HG02938 (cell line): Measurements from ENCODE around the gene SNRNP40.
A peak's percentile ranks its signal among the peaks of the same experiment; 100 is the strongest.

Experiments
- ATAC-seq: cut with Tn5 transposase; IDR thresholded peaks from one replicate; pipeline ENCODE4 v1.9.1; 2021; ENCODE audit warnings: mild to moderate bottlenecking, moderate library complexity; ENCODE audit not compliant: unreplicated experiment

Gene SNRNP40

DNA sequence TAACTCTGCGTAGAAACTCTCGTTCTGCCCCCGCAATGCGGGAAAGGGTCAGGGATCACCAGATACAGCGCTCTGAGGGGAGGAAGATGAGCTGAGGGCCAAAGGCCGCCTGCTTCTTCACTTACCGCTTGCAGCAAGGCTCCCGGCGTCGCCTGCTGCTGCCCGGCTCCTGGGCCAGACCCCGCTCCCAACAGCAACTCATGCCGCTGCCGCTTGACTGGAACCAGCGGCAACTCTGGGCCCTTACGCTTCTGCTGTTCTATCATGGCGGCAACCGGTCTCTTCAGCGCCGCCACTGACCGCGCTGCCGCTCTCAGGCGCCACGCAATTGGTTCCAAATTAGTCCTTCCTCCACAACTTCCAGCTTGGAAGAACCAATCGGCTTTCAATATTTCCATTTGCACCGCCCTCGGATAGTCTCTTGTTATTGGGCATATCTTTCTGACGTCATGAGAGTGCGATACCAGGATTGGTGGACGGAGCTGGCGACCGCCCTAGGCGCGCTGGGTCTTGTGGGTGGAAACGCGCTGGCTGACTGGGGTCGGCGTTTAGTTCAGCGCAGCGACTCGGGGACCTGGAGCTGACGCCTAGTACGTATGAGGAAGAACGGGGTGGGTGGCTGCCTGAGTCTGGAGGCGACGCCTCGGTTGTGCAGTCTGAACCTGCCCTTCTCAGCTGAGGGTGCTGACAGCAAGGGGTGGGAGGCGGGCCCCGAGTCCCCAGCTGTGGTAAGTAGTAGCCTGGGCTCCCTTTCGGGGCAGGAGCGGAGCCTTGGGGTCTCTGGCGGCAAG, at the start of gene SNRNP40, which contains the start of gene ZCCHC17:
Gene SNRNP40, minus strand, starts transcription at position 303 of the 791 bp plus-strand sequence. Its CDS starts 37 bp downstream, at position 266.
Gene ZCCHC17, plus strand, starts transcription at position 547 of the 791 bp plus-strand sequence. CDS start 13,067 bp downstream, outside the sequence.
- ATAC-seq, result peak; percentile 97

DNA sequence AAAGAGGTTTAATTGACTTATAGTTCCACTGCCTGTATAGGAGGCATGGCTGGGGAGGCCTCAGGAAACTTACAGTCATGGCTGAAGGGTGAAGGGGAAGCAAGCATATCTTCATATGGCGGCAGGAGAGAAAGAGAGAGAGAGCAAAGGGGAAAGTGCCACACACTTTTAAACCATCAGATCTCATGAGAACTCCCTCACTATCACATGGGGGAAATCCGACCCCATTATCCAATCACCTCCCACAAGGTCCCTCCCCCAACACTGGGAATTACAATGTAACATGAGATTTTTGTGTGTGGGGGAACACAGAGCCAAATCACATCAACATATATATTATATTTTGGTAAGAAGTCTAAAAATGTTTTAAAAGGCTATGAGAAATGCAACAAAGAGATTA, 49.0 kb upstream of the SNRNP40 start:
- ATAC-seq, result no peak

DNA sequence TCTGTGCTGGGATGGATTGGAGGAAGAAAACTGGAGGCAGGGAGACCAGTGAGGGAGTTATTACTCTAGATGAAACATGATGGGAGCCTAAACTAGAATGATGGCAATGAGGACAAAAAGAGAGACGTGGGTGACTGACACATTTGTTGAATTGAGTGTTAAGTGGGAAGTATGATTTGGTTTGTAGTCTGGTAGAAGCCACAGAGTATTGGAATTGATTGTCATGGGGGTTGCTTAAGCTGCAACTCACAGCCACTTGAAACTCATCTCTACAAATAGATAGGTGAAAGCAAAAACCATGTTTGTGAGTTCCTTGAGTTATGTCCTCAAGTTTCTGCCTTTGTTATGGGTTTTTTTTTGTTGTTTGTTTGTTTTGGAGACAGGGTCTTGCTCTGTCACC, 47.9 kb upstream of the SNRNP40 start:
- no peak for ATAC-seq

DNA sequence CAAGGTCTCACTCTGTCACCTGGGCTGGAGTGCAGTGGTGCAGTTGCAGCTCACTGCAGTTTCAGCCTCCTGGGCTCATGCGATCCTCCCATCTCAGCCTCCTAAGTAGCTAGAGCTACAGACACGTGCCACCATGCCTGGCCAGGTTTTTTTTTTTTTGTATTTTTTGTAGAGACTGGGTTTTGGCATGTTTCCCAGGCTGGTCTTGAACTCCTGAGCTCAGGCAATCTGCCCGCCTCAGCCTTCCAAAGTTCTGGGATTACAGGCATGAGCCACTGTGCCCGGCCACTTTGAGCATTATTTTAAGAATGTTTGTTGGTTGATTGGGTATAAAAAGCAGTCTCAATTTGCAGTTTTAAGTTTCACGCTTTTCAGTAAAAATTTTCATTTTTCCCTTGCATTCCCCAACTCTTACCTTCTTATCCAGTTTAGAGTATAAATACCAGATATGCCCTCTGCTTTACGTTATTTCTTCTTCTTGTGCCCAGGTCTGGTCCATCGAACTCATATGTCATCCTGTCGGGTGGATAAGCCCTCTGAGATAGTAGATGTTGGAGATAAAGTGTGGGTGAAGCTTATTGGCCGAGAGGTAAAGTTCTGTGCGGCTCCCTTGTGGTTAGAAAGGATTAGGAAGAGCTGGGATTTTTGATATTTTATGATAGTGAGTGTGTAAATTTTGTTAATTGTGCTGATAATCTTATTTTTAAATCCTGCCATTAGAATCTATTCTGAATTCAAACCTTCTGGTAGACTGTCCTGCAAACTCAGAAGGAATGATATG, 40.3 kb upstream of the SNRNP40 start:
- no peak for ATAC-seq

DNA sequence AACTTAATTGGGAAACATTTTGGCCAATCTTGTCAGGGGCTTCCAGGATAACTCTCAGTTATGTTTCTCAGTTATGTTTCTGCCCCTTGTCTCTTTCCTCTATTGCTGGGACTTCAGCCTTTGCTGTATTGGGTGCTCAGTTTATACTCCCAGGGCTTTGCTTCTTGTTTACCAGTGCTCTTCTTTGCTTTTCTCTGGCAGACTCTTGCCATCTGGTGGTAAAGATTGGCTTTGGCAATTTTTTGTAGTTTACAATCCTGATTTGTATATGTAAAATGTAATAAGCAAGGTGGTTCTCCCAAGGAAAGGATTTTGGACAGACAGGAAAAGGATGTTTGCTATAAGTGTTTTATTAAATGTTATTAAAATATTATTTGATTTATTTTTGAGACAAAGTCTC, 38.4 kb upstream of the SNRNP40 start:
- no peak for ATAC-seq

DNA sequence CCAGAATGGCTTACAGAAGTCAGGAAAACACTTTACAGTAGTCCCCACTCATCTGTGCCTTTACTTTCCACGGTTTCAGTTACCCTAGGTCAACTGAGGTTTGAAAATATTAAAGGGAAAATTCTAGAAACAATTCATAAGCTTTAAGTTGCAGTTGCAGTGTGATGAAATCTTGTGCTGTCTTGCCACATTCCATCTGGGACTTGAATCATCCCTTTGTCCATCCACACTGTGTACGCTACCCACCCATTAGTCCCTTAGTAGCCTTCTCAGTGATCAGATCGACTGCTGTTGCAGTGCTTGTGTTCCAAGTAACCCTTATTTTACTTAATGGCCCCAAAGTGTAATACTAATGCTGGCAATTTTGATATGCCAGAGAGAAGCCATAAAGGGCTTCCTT, 30.8 kb upstream of the SNRNP40 start:
- no peak for ATAC-seq

DNA sequence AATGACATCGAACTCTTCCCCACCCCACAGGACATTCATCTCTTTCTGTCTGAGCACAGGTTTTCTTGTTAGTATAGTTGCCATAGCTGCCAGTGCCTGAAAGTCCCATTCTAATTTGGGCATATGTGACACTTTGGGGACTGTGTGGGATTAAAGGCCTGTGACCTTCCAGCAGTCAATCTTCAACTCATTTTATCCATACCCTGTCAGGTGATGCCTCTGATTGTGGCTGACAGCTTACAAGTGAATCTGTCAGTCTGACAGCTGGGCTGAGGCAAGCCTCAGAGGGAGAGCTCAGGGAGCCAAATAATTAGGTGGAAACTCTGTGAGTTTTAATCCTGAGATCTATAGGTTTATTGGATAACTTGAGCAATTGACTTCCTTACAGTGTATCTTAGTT, 29.9 kb upstream of the SNRNP40 start:
- no peak for ATAC-seq

DNA sequence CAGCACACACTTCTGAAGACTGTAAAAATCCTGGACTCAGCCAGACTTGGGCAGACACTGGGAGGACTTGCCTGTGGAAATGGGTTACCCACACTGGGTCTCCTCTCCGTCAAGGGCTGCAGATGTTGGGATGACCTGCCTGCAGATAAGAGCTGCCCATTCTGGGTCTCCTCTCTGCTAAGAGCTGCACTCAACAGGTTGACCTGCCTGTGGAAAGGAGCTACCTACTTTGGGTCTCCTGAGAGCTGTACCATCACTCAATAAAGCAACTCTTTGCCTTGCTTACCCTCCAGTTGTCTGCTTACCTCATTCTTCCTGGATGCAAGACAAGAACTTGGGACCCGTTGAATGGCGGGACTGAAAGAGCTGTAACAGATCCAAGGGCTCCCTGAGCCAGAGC, 28.4 kb upstream of the SNRNP40 start:
- no peak for ATAC-seq

DNA sequence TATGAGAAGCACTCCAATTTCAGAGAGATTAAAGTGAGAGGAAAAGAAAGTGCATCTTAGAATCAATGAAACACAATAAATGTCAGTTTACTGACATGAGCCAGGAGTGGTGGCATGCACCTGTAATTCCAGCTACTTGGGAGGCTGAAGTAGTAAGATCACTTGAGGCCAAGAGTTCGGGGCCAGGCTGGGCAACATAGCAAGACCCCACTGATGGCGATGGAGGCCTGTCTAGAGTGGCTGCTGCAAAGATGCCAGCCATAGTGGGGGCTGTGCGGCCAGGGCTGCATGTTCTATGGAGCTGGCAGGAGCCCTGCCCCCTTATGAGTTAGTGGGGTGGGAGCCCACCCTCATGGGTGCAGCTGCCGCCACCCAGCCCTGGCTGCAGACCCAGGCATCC, 27.5 kb upstream of the SNRNP40 start:
- ATAC-seq, result no peak

DNA sequence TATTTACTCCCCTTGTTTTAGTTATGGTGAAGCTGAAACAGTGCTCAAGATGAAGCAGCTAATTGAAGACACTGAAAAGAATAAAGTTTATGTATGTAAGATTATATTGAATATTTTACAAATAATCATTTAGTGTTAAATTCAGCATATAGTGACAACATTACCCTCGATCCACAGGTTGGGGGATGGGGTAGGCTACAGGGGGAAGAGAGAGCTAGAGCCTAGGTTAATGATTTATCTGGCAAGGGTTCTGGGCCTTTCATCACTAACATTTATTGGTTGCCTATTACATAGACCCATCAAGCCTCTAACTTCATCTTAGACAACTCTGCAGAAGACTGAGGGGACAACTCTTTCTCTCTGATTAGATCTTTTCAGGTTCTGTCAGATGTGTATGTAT, 21.6 kb upstream of the SNRNP40 start:
- no peak for ATAC-seq

DNA sequence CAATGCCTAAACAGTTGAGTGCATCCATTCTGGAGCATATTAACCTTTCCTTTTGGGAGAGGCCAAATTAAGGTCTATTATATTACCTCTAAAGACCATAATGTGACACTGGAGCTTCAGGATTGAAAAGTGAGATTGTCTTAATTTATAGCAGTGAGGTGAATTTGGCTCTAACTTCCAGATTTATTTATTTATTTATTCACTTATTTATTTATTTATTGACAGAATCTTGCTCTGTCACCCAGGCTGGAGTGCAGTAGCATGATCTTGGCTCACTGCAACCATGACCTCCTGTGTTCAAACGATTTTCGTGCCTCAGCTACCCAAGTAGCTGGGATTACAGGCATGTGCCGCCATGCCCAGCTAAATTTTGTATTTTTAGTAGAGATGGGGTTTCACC, 19.3 kb upstream of the SNRNP40 start:
- no peak for ATAC-seq

DNA sequence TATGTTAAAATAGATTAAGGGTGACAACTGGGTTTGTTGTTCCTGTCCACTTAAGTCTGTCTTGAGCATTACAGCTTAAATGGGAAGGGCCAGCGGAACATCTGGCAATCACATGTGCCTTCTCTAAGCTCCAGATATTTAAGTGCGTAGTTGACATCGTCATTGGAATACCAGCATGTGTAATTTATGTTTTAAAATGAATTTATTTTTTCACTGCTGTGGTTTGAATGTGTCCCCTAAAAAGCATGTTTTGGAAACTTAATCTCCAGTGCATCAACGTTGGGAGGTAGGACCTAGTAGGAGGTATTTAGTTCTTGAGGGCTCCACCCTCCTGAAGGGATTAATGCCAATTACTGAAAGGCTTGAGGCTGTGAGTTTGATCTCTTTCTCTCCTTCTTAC, 13.6 kb upstream of the SNRNP40 start:
- no peak for ATAC-seq

DNA sequence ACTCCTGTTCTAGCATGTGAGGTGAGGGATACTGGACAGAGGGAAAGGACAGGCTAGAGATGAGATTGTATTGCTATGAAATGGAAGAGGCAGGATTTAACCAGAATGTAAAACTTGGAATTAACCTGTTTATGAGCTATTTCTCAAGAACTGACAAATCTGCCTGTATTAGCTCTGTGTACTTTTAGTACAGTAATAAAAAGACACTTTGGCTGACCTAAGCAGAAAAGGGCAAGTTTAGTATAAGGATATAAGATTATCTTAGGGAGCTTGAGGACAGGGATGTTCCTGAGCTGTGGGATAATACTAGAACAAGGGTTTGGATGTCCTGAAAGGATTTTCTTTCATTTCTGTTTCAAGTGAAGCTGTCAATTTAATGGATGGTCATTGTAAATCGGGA, 11.4 kb upstream of the SNRNP40 start:
- ATAC-seq, result no peak

DNA sequence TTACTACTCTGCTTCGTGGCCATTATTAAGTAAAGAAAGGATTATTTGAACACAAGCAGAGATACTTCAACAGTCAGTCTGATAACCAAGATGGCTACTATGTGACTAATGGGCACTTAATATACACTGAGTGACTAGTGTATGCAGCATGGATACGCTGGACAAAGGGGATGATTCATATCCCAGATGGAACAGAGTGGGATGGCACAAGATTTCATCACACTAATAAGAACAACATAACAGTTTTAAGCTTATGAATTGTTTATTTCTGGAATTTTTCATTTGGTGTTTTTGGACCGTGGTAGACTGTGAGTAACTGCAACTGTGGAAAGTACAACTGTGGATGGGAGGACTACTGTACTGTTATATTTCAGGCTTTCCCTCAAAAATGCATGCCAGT, 9.7 kb upstream of the SNRNP40 start:
- ATAC-seq, result no peak

DNA sequence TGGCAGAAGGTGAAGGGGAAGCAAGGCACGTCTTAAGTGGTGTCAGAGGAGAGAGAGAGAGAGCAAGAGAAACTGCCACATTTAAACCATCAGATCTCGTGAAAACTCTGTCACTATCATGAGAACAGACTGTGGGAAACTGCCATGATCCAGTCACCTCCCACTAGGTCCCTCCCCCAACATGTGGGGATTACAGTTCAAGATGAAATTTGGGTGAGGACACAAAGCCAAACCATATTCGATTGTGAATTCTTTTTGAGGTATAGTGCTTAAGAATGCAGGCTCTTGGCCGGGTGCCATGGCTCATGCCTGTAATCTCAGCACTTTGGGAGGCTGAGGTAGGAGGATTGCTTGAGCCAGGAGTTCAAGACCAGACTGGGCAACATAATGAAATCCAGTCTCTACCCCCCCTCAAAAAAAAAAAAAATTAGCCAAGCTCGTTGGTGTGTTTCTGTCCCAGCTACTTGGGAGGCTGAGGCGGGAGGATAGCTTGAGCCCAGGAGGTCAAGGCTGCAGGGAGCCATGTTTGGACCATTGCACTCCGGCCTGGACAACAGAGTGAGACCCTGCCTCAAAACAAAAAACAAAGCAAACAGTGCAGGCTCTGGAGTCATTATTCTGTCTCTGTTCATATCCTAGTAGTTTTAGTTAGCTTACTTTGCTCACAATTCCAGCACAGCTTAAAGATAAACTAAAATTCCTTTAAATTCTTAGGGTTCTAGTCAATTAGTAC, 6.3 kb upstream of the SNRNP40 start:
- no peak for ATAC-seq

DNA sequence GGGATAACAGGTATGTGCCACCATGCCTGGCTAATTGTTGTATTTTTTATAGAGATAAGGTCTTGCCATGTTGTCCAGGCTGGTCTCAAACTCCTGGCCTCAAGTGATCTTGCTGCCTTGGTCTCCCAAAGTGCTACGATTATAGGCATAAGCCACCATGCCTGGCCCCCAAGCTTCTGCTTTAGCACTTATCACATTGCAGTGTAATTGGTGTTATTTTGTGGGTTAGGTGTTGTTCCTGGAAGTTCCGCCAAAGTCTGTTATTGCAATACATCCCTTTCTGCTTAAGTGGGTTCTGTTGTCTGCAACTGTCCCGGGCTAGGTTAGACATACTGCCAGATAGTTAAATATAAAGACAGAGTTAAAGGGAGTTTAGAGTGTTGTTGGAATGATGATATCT, 3.6 kb upstream of the SNRNP40 start:
- no peak for ATAC-seq

DNA sequence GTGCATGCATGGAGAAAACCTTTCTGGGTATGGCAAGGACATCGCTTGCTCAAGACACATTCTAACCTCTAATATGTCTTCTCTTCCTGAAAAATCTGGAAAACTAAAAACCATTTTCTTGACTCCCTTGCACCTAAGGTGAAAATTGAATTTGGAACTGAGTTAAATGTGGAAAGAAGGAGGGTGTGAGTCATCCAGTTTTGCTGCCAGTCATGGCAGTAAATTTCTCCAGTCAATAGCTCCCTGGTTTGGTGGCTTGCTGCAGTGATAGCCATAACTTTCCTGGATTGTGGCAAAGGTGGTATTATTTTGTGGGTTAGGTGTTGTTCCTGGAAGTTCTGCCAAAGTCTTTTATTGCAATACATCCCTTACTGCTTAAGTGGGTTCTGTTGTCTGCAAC, 2.8 kb upstream of the SNRNP40 start:
- no peak for ATAC-seq

DNA sequence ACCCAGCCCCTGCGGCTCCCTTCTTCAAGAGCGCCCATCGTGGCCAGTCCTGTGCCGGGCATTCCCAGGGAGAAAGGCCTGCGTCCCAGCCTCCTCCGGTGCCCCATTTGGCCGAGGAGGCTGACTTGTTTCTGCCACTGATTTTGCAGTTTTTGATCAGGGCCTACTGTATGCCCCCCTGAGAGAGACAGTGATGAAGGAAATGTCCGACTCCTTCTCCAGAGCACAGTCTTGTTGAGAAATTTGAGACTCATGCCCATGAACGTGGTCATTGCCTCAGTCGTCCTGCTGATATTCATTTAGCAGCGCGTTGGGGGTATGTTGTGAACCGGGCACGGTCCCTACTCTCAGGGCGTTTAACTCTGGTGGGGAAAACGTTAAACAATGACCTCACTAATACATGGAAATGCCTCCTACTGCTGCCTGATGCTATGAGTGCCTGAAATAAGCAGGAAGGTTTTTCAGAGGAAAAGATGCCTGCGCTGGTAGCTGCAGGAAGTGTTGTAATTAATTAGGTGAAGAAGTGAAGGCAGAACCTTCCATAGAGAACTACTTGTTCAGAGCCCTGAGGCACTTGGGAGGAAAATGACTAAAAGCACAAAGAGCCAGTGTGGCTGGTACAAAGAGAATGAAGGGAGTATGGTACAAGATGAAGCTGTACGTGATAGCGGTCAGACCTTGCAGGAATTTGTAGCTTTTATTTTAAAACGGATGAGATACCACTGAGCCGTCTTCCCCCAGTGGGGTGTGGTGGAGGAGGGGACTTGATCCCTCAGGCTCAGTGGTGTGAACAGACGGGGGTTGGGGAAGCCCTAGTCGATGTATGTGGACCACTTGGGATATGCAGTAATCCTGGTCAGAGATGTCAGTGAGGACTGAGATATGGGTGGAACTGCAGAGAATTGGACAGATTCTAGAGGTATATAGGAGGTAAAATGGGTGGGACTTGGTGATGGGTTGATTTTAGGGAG, 974 bp upstream of the SNRNP40 start:
- peak; percentile 7 for ATAC-seq

DNA sequence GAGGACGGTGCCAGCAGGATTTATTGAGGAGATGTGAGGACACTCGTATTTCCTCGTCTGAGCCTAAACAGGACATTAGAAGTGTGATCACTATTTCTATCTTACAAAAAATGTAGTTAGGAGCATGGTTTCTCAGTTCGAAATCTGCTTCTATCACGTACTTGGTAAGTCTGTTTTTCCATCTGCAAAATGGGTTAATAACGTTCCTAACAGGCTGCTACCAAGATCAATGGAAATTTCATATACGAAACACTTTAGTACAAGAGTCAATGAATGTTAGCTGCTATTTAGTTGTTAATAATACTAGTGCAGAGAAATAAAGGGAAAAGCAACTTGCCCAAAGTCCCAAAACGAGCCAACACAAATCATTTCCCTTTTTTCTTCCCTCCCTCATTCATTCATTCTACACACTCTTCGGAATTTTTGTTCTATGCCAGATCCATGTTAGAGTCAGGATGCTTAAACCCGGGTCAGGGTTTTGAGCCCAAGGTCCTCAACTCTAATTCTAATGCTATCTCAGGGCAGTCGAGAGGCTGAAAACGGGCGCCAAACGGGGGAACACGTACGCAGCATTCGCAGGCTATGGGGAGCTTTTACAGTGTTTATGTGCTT, 608 bp downstream of the SNRNP40 start:
- ATAC-seq, result no peak

DNA sequence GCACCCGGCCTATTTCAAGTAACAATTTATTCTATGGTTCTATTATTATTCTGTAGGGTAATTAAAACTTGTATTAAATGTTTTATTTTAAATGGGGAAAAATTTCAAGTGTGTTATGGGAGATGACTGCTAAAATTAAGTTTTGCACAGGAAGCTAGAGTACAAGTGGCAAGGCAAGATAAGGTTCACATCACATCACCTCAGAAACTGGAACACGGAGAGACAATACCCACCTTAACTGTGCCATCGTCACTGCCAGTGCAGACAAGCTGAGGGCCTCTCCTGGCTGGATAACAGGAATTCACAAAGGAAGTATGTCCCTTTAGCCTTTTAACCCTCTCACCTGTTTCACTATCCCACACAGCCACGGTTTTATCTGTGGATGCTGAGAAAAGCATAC, 7.6 kb downstream of the SNRNP40 start:
- ATAC-seq, result no peak
